HCT116 (cell line): ENCODE results near the gene PRSS22. TPM values are rescaled to one million over a fixed set of nuclear protein-coding genes. Genes with fewer than 3 reads are reported as not detected.
"Not testable (repeated sequence)": the region's sequence is repeated elsewhere in the genome, so short reads cannot be mapped to it uniquely, and the experiment has no call there.

Source experiments
- ATAC-seq: fragments of 200-7000 bp; cut with Tn5 transposase; 2 replicates; pipeline ENCODE4 v1.9.1; 2020; ENCODE audit warnings: mild to moderate bottlenecking, moderate library complexity
- BruUV-seq: library from RNA; stranded (reverse); fragments of 400-500 nt; replicated peaks from 2 replicates; lab custom pipeline; 2021; lab: Mats Ljungman, UMichigan
- CTCF ChIA-PET: fragments of 300-600 bp; sonication (Branson Sonifier 250); formaldehyde crosslinking; loops from one replicate; lab custom pipeline; 2021; ENCODE audit warnings: antibody characterized with exemption; lab: Charles Lee
- POLR2A ChIA-PET: fragments of 300-600, 350-600 bp; sonication (Branson Sonifier 250); formaldehyde crosslinking; loops from one replicate; lab custom pipeline; 2021; ENCODE audit warnings: antibody characterized with exemption; lab: Charles Lee
- RAD21 ChIA-PET, 2 experiments: fragments of 300-600 bp; sonication (Branson Sonifier 250); formaldehyde crosslinking; loops; one replicate each; lab custom pipeline; 2023; ENCODE audit warnings: low total read pairs in 2 of 2; ENCODE audit not compliant: uncharacterized antibody in 2 of 2, unreplicated experiment in 2 of 2, low non-redundant PET in 1 of 2; lab: Charles Lee
- DNase-seq: peaks from one replicate; pipeline ENCODE4 v3.0.0-alpha.2; 2010; ENCODE audit warnings: low read depth, low spot score
- H2AFZ ChIP-seq: fragments of 200-600 bp; shearing (Covaris generic), sonication (generic); 2 replicates; pipeline ENCODE4 v1.6.1; 2017; ENCODE audit warnings: low read depth, mixed run types, mixed read lengths, antibody characterized with exemption, low read length; ENCODE audit not compliant: poor library complexity, severe bottlenecking
- H3K27ac ChIP-seq: 2 replicates; pipeline ENCODE4 v1.5.1; 2012; ENCODE audit warnings: low read depth, low read length
- H3K27me3 ChIP-seq: fragments of 200-600 bp; sonication (generic); 2 replicates; pipeline ENCODE4 v1.6.1; 2016; ENCODE audit warnings: mixed run types, low read length, mixed read lengths; ENCODE audit not compliant: insufficient read depth
- H3K36me3 ChIP-seq, 2 experiments: fragments of 200-500 bp in 1 of 2; fragments of 200-600 bp in 1 of 2; sonication (Bioruptor generic) in 1 of 2; sonication (generic) in 1 of 2; 2 replicates each; pipeline versions ENCODE4 v1.5.1 to v1.6.1; 2014 to 2016; ENCODE audit warnings: low read length in 2 of 2, inconsistent platforms in 1 of 2, mixed read lengths in 1 of 2, mixed run types in 1 of 2; ENCODE audit not compliant: insufficient read depth in 2 of 2, control insufficient read depth in 1 of 2
- H3K4me1 ChIP-seq, 2 experiments: fragments of 200-600 bp in 1 of 2; sonication (generic) in 1 of 2; 2 replicates each; pipeline versions ENCODE4 v1.5.1 to v1.6.1; 2012 to 2017; ENCODE audit warnings: low read length in 2 of 2, inconsistent platforms in 1 of 2, mild to moderate bottlenecking in 1 of 2, mixed read lengths in 1 of 2, mixed run types in 1 of 2, moderate library complexity in 1 of 2; ENCODE audit not compliant: insufficient read depth in 2 of 2, control insufficient read depth in 1 of 2
- H3K4me2 ChIP-seq: fragments of 200-600 bp; sonication (generic); 2 replicates; pipeline ENCODE4 v1.6.1; 2017; ENCODE audit warnings: mixed run types, low read length, mixed read lengths
- H3K4me3 ChIP-seq, 2 experiments: fragments of 200-600 bp in 1 of 2; sonication (generic) in 1 of 2; replicated peaks in 1 of 2; 2 replicates each; pipeline ENCODE4 v1.5.1; 2011 to 2016; ENCODE audit warnings: low read length in 2 of 2, control low read depth in 1 of 2, low read depth in 1 of 2, mild to moderate bottlenecking in 1 of 2, mixed read lengths in 1 of 2, mixed run types in 1 of 2
- H3K79me2 ChIP-seq: fragments of 200-600 bp; sonication (generic); 2 replicates; pipeline ENCODE4 v1.6.1; 2017; ENCODE audit warnings: mild to moderate bottlenecking, mixed run types, low read length, moderate library complexity, mixed read lengths; ENCODE audit not compliant: insufficient read depth
- H3K9ac ChIP-seq: fragments of 200-600 bp; sonication (generic); 2 replicates; pipeline ENCODE4 v1.6.1; 2016; ENCODE audit warnings: low read length, mixed read lengths
- H3K9me2 ChIP-seq: fragments of 200-600 bp; sonication (generic), shearing (Covaris generic); 2 replicates; pipeline ENCODE4 v1.6.1; 2017; ENCODE audit warnings: mixed run types, mild to moderate bottlenecking, moderate library complexity; ENCODE audit not compliant: insufficient read depth
- H3K9me3 ChIP-seq, 2 experiments: fragments of 200-500 bp in 1 of 2; fragments of 200-600 bp in 1 of 2; sonication (Bioruptor generic) in 1 of 2; sonication (generic) in 1 of 2; 2 replicates each; pipeline ENCODE4 v1.6.1; 2014 to 2017; ENCODE audit warnings: low read length in 2 of 2, mixed read lengths in 2 of 2, inconsistent platforms in 1 of 2, low read depth in 1 of 2, mild to moderate bottlenecking in 1 of 2, mixed run types in 1 of 2, moderate library complexity in 1 of 2; ENCODE audit not compliant: control insufficient read depth in 1 of 2, insufficient read depth in 1 of 2
- H4K20me1 ChIP-seq: fragments of 200-600 bp; sonication (generic), shearing (Covaris generic); 2 replicates; pipeline ENCODE4 v1.6.1; 2017; ENCODE audit warnings: mixed run types, mild to moderate bottlenecking, moderate library complexity; ENCODE audit not compliant: insufficient read depth
- CEBPB ChIP-seq: IDR thresholded peaks from 2 replicates; pipeline ENCODE4 v1.6.1; 2012; ENCODE audit warnings: low read depth
- CTCF ChIP-seq, 3 experiments: fragments of 200-600 bp in 1 of 3; sonication (generic) in 1 of 3; IDR thresholded peaks in 2 of 3; conservative IDR thresholded peaks in 1 of 3; 2 replicates each; pipeline ENCODE4 v1.5.1; 2012 to 2017; ENCODE audit warnings: low read depth in 2 of 3, low read length in 2 of 3, antibody characterized with exemption in 1 of 3, borderline replicate concordance in 1 of 3, control low read depth in 1 of 3, mild to moderate bottlenecking in 1 of 3, mixed read lengths in 1 of 3, mixed run types in 1 of 3, moderate library complexity in 1 of 3; ENCODE audit not compliant: insufficient read depth in 1 of 3
- EGR1 ChIP-seq: IDR thresholded peaks from 2 replicates; pipeline ENCODE4 v1.6.1; 2012; ENCODE audit warnings: low read depth
- ELF1 ChIP-seq: IDR thresholded peaks from 2 replicates; pipeline ENCODE4 v1.6.1; 2012; ENCODE audit warnings: low read depth, borderline replicate concordance
- EZH2 ChIP-seq: fragments of 200-600 bp; sonication (generic); IDR thresholded peaks from 2 replicates; pipeline ENCODE4 v1.6.1; 2017; ENCODE audit warnings: antibody characterized with exemption, mixed run types
- JUND ChIP-seq: IDR thresholded peaks from 2 replicates; pipeline ENCODE4 v1.6.1; 2012
- MAX ChIP-seq: IDR thresholded peaks from 2 replicates; pipeline ENCODE4 v1.6.1; 2012
- POLR2A ChIP-seq: IDR thresholded peaks from 2 replicates; pipeline ENCODE4 v1.7.0; 2011; ENCODE audit warnings: borderline replicate concordance; ENCODE audit not compliant: insufficient read depth, insufficient read length; ENCODE audit errors: extremely low read depth
- SIN3A ChIP-seq: IDR thresholded peaks from 2 replicates; pipeline ENCODE4 v1.6.1; 2012; ENCODE audit warnings: low read depth
- SP1 ChIP-seq: IDR thresholded peaks from 2 replicates; pipeline ENCODE4 v1.6.1; 2012; ENCODE audit warnings: low read depth
- SRF ChIP-seq: IDR thresholded peaks from 2 replicates; pipeline ENCODE4 v1.6.1; 2012; ENCODE audit warnings: low read depth
- TCF7L2 ChIP-seq: IDR thresholded peaks from 2 replicates; pipeline ENCODE4 v1.7.0; 2011; ENCODE audit warnings: borderline replicate concordance, inconsistent platforms; ENCODE audit not compliant: insufficient read depth, insufficient read length; ENCODE audit errors: extremely low read depth
- YY1 ChIP-seq: IDR thresholded peaks from 2 replicates; pipeline ENCODE4 v1.6.1; 2011; ENCODE audit warnings: low read length, low read depth, moderate library complexity, mild to moderate bottlenecking; ENCODE audit not compliant: insufficient replicate concordance; ENCODE audit errors: extremely low read depth
- ZFX ChIP-seq: fragments of 450-650 bp; IDR thresholded peaks from 2 replicates; pipeline ENCODE4 v1.6.1; 2017
- ZNF274 ChIP-seq: fragments of 200-500 bp; sonication (Bioruptor generic); IDR thresholded peaks from 2 replicates; pipeline ENCODE4 v1.6.1; 2014; ENCODE audit warnings: mild to moderate bottlenecking, low read depth, low read length, inconsistent platforms
- intact Hi-C: fragments of 100-400 bp; cut with micrococcal nuclease; formaldehyde crosslinking; loops from 2 replicates; pipeline ENCODE4 v1.10.0; 2022
- total RNA-seq: library from RNA; stranded (reverse); gene quantifications from one replicate; pipeline ENCODE4 v1.2.1, GENCODE V29; 2021; ENCODE audit not compliant: unreplicated experiment

Gene PRSS22
- total RNA-seq, 1 experiment from 2014 or later, result 20.2 TPM

GRCh38 chr16:2907084-2907753, 49.2 kb upstream of the PRSS22 start:
- H3K9ac ChIP-seq, H3K79me2 ChIP-seq, H3K9me2 ChIP-seq, ATAC-seq, H3K4me3 ChIP-seq, DNase-seq, intact Hi-C loops, H3K9me3 ChIP-seq, H3K27ac ChIP-seq, H4K20me1 ChIP-seq, H3K36me3 ChIP-seq, H3K27me3 ChIP-seq, RAD21 ChIA-PET, BruUV-seq, H2AFZ ChIP-seq: not testable (repeated sequence)
- TF ChIP-seq CTCF (IDR thresholded peaks at IDR 0.05 in 2 of 3, conservative IDR thresholded peaks at IDR 0.05 in 1 of 3; ENCODE audit: borderline replicate concordance in 1 of 3, insufficient read depth in 1 of 3, low read depth in 2 of 3, low read length in 2 of 3), result peak in 2 of 3 experiments; percentile 46; a peak in 4 of 6 replicates
- CTCF ChIA-PET, result interaction anchor here (0.7 to 2.9 kb wide), 7 partner anchors 9 to 68 kb away, joined by 3 to 10 read pairs (median 5); partner anchors contain the start of gene FLYWCH2
- POLR2A ChIA-PET, result interaction anchor here (1.0 to 1.4 kb wide), 3 partner anchors 9 to 39 kb away, joined by 3 to 4 read pairs (median 3); no protein-coding TSS in a partner anchor
- Histone ChIP-seq H3K4me1 (peaks cover 16 to 31% of the 10 kb centered on the region in 2 experiments), H3K4me2 (0 out of 2 replicates have a peak overlapping the region, but pooled peaks have one; percentile 17)

- H3K9ac ChIP-seq, result no peak overlapping the region
- TF ChIP-seq ZNF274 (no peak), EGR1 (no peak), MAX (no peak), JUND (no peak), POLR2A (no peak), YY1 (no peak), EZH2 (no peak), ZFX (no peak), SIN3A (no peak), TCF7L2 (no peak), CEBPB (no peak), SRF (no peak), ELF1 (no peak), SP1 (no peak)
- H3K4me2 ChIP-seq, result peak overlapping the region; percentile 55
- DNase-seq, result no peak
- H4K20me1 ChIP-seq, result no peaks in the 10 kb centered on the region
- intact Hi-C loops, result loop anchor here (1.0 to 2.0 kb wide), 2 partner anchors 24 to 67 kb away; no protein-coding TSS in a partner anchor
- peak overlapping the region; percentile 55 for H3K27ac ChIP-seq
- no peaks in the 10 kb centered on the region for H3K9me3 ChIP-seq
- no peak for ATAC-seq
- H3K9me2 ChIP-seq, result no peaks in the 10 kb centered on the region
- H3K79me2 ChIP-seq, result no peaks in the 10 kb centered on the region
- H3K4me1 ChIP-seq, result peaks cover 12 to 25% of the 10 kb centered on the region in 2 experiments
- no TSS peak for BruUV-seq
- POLR2A ChIA-PET, result interaction anchor here (0.6 to 1.9 kb wide), 19 partner anchors 10 to 122 kb away, joined by 3 to 39 read pairs (median 4); partner anchors contain the start of genes FLYWCH2, HCFC1R1, PRSS22 and THOC6
- no peaks in the 10 kb centered on the region for H3K36me3 ChIP-seq
- RAD21 ChIA-PET, result no interaction called here
- H2AFZ ChIP-seq, result no peak overlapping the region
- CTCF ChIA-PET, result interaction anchor here (0.5 to 2.9 kb wide), 7 partner anchors 10 to 126 kb away, joined by 3 to 10 read pairs (median 6); partner anchors contain the start of gene FLYWCH2
- H3K27me3 ChIP-seq, result no peaks in the 10 kb centered on the region
- 0 out of 4 replicates have a peak overlapping the region, but pooled peaks of 1 of the 2 experiments have one; percentile 11 for H3K4me3 ChIP-seq
Measured at GRCh38 chr16:2905988-2906387, 48.0 kb upstream of the PRSS22 start.
